ENCODE data around the gene ADCK2.

ADCK2 gene

DNA sequence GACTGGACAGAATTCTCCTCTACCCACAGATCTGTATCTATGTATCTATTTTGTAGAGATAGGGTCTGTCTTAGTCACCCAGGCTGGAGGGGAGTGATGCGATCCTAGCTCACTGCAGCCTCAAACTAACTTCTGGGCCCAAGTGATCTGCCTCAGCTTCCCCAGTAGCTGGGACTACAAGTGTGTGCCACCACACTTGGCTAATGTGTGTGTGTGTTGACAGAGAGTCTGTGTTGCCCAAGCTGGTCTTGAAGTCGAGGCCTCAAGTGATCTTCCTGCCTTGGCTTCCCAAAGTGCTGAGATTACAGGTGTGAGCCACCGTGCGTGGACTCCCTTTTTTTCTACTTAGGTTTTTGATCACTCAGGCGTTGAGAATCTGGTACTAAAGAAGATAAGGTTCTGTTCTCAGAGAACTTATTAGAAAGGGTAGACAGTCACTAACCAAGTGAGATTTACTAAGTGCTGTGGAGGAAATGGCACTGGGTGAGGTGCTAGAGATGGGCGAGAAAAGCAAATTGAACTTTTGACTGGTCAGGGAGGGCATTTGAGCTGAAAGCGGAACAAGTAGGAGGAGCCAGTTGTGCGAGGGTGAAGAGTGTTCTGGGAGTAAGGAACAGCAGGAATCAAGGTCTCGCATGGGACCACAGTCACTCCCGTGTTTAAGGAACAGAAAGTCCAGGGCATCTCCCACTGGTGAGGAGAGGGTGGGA lies 41.7 kb downstream of the ADCK2 start:
- no peaks in the 10 kb centered on the region for H3K4me1 ChIP-seq (ENCODE audit: insufficient read depth, poor library complexity, severe bottlenecking)
- TF ChIP-seq, protein P1, sequence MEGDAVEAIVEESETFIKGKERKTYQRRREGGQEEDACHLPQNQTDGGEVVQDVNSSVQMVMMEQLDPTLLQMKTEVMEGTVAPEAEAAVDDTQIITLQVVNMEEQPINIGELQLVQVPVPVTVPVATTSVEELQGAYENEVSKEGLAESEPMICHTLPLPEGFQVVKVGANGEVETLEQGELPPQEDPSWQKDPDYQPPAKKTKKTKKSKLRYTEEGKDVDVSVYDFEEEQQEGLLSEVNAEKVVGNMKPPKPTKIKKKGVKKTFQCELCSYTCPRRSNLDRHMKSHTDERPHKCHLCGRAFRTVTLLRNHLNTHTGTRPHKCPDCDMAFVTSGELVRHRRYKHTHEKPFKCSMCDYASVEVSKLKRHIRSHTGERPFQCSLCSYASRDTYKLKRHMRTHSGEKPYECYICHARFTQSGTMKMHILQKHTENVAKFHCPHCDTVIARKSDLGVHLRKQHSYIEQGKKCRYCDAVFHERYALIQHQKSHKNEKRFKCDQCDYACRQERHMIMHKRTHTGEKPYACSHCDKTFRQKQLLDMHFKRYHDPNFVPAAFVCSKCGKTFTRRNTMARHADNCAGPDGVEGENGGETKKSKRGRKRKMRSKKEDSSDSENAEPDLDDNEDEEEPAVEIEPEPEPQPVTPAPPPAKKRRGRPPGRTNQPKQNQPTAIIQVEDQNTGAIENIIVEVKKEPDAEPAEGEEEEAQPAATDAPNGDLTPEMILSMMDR (IDR thresholded peaks at IDR 0.05; ENCODE audit: poor library complexity, severe bottlenecking): no peak
- ATAC-seq (ENCODE audit: low read depth): no peak
- H3K4me3 ChIP-seq (ENCODE audit: severe bottlenecking): no peak overlapping the region
- no peaks in the 10 kb centered on the region for H3K9me3 ChIP-seq (ENCODE audit: severe bottlenecking)
- no peaks in the 10 kb centered on the region for H3K36me3 ChIP-seq (ENCODE audit: low read depth)
- no peaks in the 10 kb centered on the region for H3K27me3 ChIP-seq (ENCODE audit: insufficient read depth, poor library complexity, severe bottlenecking)
- no peak overlapping the region for H3K27ac ChIP-seq (ENCODE audit: poor library complexity, severe bottlenecking)
- no peak for DNase-seq (ENCODE audit: low spot score)

DNA sequence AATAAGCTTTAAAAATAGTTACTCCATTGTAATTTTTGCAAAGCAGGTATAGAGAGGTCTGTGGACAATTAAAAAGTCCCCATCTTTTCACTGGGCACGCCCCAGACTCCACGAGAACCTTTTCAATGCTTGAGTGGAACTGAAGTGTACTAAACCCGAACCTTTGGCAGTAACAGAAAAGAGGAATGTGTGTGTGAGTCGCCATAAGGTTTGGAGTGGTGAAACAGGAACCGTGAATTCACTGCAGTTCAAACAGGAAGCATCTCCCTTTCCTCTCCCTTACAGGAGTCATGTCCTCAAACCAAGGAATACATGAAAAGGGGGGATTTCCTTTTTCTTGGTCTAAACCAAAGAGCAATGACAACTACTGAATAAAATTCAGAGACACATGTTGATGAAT lies 47.0 kb downstream of the ADCK2 start:
- ATAC-seq (ENCODE audit: low read depth): peak; percentile 61; the same call in 2 of the 3 replicates
- no peaks in the 10 kb centered on the region for H3K36me3 ChIP-seq (ENCODE audit: low read depth)
- no peaks in the 10 kb centered on the region for H3K27me3 ChIP-seq (ENCODE audit: insufficient read depth, poor library complexity, severe bottlenecking)
- H3K4me1 ChIP-seq (ENCODE audit: insufficient read depth, poor library complexity, severe bottlenecking): no peaks in the 10 kb centered on the region
- no peak for DNase-seq (ENCODE audit: low spot score)
- H3K4me3 ChIP-seq (ENCODE audit: severe bottlenecking): no peak overlapping the region
- H3K27ac ChIP-seq (ENCODE audit: poor library complexity, severe bottlenecking): no peak overlapping the region
- TF ChIP-seq, protein P1 (IDR thresholded peaks at IDR 0.05; ENCODE audit: poor library complexity, severe bottlenecking): no peak
- no peaks in the 10 kb centered on the region for H3K9me3 ChIP-seq (ENCODE audit: severe bottlenecking)

DNA sequence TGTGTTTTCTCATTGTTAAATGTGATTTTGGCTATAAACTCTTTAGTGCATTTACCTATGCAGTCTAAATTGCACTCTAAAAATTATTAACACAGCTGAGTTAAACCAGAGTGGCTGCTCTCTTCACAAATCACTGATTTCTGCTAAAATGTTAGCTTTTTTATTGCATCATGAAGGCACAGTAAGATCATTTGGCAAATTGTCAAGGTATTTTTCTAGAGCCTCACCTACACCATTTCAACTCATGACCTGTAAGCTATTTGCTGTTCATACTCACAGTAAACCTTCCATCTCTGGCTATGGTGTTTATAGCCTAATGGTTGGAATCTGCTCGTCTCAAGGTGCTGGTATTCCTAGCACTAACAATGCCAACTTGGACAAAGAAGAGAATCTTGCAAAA lies 49.5 kb downstream of the ADCK2 start:
- no peak for ATAC-seq (ENCODE audit: low read depth)
- TF ChIP-seq, protein P1 (IDR thresholded peaks at IDR 0.05; ENCODE audit: poor library complexity, severe bottlenecking): no peak

DNA sequence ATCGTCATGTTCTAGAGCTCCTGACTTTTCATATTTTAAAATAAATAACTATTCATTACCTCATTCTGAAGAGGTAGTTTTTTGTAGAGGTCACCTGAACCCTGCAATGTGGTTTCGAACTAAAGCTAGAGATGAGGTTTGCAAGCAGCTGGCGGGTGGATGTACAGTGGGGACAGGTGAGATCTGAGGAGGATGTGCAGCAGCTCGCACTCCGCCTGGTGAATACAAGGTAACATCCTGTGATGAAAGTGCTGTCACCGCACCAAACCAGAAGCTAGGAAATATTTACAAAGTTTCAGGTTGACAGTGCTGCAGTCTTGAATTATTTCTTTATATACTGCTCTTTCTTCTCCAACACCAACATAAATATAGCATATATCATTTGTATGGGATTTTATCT lies 50.3 kb downstream of the ADCK2 start:
- 0 out of 2 replicates have a peak, but pooled peaks cover 2% of the 10 kb centered on the region for H3K36me3 ChIP-seq (ENCODE audit: low read depth)
- no peaks in the 10 kb centered on the region for H3K4me1 ChIP-seq (ENCODE audit: insufficient read depth, poor library complexity, severe bottlenecking)
- H3K4me3 ChIP-seq (ENCODE audit: severe bottlenecking): no peak overlapping the region
- H3K9me3 ChIP-seq (ENCODE audit: severe bottlenecking): no peaks in the 10 kb centered on the region
- no peak for DNase-seq (ENCODE audit: low spot score)
- no peak for ATAC-seq (ENCODE audit: low read depth)
- H3K27ac ChIP-seq (ENCODE audit: poor library complexity, severe bottlenecking): no peak overlapping the region
- no peaks in the 10 kb centered on the region for H3K27me3 ChIP-seq (ENCODE audit: insufficient read depth, poor library complexity, severe bottlenecking)
- TF ChIP-seq, protein P1 (IDR thresholded peaks at IDR 0.05; ENCODE audit: poor library complexity, severe bottlenecking): no peak

More for the DNA sequence above, 49.5 kb downstream of the ADCK2 start:
- no peak for DNase-seq (ENCODE audit: low spot score)
- no peaks in the 10 kb centered on the region for H3K36me3 ChIP-seq (ENCODE audit: low read depth)
- H3K27ac ChIP-seq (ENCODE audit: poor library complexity, severe bottlenecking): no peak overlapping the region
- H3K9me3 ChIP-seq (ENCODE audit: severe bottlenecking): no peaks in the 10 kb centered on the region
- no peaks in the 10 kb centered on the region for H3K27me3 ChIP-seq (ENCODE audit: insufficient read depth, poor library complexity, severe bottlenecking)
- H3K4me3 ChIP-seq (ENCODE audit: severe bottlenecking): no peak overlapping the region
- no peaks in the 10 kb centered on the region for H3K4me1 ChIP-seq (ENCODE audit: insufficient read depth, poor library complexity, severe bottlenecking)

DNA sequence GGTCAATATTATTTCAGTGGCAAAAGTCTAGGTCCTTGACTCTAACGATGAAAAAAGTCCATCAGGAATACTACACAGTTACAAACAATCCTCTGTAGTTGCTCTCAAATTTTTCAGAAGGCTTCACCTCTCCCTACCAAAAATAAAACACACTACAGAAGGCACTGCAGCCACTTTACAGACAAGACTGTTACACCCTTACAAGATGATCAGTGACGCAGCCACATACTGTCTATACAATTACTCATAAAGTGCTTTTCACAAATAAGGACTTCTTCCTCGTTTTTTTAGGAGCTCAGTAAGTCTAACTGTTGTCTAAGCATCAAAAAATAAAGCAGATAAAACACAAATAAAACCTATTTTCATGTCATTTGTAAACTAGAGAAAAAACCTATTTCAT lies 50.8 kb downstream of the ADCK2 start:
- no peak overlapping the region for H3K4me3 ChIP-seq (ENCODE audit: severe bottlenecking)
- DNase-seq (ENCODE audit: low spot score) (no peak), ATAC-seq (ENCODE audit: low read depth) (no peak)
- H3K4me1 ChIP-seq (ENCODE audit: insufficient read depth, poor library complexity, severe bottlenecking): no peaks in the 10 kb centered on the region
- 0 out of 2 replicates have a peak, but pooled peaks cover 3% of the 10 kb centered on the region for H3K36me3 ChIP-seq (ENCODE audit: low read depth)
- TF ChIP-seq, protein P1 (IDR thresholded peaks at IDR 0.05; ENCODE audit: poor library complexity, severe bottlenecking): no peak
- no peaks in the 10 kb centered on the region for H3K27me3 ChIP-seq (ENCODE audit: insufficient read depth, poor library complexity, severe bottlenecking)
- H3K9me3 ChIP-seq (ENCODE audit: severe bottlenecking): no peaks in the 10 kb centered on the region
- H3K27ac ChIP-seq (ENCODE audit: poor library complexity, severe bottlenecking): no peak overlapping the region
